ENCODE results near the gene MYLK.

DNA sequence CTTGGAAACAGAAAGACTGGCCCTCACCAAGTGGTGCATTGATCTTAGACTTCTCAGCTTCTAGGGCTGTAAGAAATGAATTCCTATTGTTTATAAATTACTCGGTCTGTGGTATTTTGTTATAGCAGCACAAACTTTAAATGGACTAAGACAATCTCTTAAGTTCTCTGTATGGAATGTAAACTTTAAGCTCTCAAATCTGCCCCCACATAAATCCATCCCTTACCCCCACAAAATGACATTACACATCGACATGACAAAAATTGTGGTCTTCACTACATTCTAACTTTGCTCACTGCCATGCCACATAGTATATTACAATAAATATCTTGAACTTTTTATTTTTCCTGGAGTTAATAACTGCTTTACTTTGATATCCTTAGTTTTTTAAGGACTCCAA lies 121.3 kb downstream of the MYLK start:
- TF ChIP-seq EZH2 (IDR thresholded peaks at IDR 0.05; ENCODE audit: borderline replicate concordance, control insufficient read depth, low read depth, low read length) (no peak), ZBTB4 (CRISPR knock-in tag; IDR thresholded peaks at IDR 0.05) (no peak), HDAC2 (IDR thresholded peaks at IDR 0.05) (no peak), RBBP5 (conservative IDR thresholded peaks at IDR 0.05) (no peak), CREM (IDR thresholded peaks at IDR 0.05; ENCODE audit: low read depth) (no peak)
- TF ChIP-seq, protein P1, sequence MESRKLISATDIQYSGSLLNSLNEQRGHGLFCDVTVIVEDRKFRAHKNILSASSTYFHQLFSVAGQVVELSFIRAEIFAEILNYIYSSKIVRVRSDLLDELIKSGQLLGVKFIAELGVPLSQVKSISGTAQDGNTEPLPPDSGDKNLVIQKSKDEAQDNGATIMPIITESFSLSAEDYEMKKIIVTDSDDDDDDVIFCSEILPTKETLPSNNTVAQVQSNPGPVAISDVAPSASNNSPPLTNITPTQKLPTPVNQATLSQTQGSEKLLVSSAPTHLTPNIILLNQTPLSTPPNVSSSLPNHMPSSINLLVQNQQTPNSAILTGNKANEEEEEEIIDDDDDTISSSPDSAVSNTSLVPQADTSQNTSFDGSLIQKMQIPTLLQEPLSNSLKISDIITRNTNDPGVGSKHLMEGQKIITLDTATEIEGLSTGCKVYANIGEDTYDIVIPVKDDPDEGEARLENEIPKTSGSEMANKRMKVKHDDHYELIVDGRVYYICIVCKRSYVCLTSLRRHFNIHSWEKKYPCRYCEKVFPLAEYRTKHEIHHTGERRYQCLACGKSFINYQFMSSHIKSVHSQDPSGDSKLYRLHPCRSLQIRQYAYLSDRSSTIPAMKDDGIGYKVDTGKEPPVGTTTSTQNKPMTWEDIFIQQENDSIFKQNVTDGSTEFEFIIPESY (IDR thresholded peaks at IDR 0.05): no peak
